Epithelial cell of esophagus (primary cell): ENCODE measurements around the gene KLHL26.

ENCODE experiments used
- DNase-seq: peaks from one replicate; pipeline ENCODE4 v3.0.0; 2010; ENCODE audit warnings: low read depth
- H3K4me3 ChIP-seq: 2 replicates; pipeline ENCODE4 v1.5.1; 2011; ENCODE audit warnings: mild to moderate bottlenecking, low read length, control low read depth
- CTCF ChIP-seq: IDR thresholded peaks from 2 replicates; pipeline ENCODE4 v1.5.1; 2011; ENCODE audit warnings: low read depth, mild to moderate bottlenecking, low read length, control low read depth, inconsistent platforms; ENCODE audit not compliant: insufficient read depth; ENCODE audit errors: missing control alignments

KLHL26 gene

GRCh38 chr19:18603958-18604819, 32.6 kb upstream of the KLHL26 start:
- no peak for TF ChIP-seq CTCF
- no peak for DNase-seq
- H3K4me3 ChIP-seq = no peak overlapping the region

- H3K4me3 ChIP-seq = no peak overlapping the region
- TF ChIP-seq CTCF = no peak
- DNase-seq = no peak
Measured at GRCh38 chr19:18604820-18605159, 32.0 kb upstream of the KLHL26 start.

GRCh38 chr19:18605196-18605545, 31.7 kb upstream of the KLHL26 start:
- DNase-seq = no peak
- no peak for TF ChIP-seq CTCF
- H3K4me3 ChIP-seq = no peak overlapping the region

DNA sequence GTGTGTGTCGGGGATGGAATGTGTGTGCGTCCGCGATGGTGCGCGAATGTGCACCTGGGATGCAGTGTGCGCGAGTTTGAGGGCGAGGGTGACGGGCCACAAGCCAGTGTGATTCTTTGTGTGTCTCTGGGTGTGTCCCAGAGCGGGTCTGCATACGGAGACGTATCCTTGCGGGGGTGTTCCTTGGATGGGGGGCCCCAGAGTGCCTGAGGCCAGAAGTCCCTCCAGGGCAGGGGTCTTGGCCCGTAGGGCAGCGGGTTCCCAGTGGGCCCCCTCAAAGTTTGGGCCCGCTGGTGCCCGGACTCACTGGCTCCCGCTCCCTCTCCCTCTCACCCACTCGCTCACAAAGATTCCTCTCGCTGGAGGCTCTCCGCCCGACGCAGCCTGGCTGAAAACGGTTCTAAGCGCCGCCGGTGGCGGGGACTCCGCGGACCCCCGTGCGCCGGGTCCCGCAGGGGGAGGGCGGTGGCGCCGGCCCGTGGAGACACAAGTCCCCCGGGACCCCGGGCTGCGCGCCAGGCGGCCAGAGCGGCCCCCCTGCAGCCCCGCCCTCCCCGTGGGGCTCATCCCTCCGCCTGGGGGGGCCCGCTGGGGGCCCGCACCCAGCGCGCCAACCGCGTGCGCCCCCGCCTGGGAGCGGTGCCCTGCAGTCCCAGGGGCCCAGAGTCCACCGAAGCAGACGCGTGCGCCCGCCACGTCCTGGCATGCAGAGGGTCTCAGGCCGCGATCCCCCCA, 31.1 kb upstream of the KLHL26 start:
- H3K4me3 ChIP-seq = no peak overlapping the region
- no peak for TF ChIP-seq CTCF
- no peak for DNase-seq

GRCh38 chr19:18606281-18607225, 30.3 kb upstream of the KLHL26 start, which contains the start of gene CRLF1:
TSS of gene CRLF1 (minus strand) at chr19:18606799. CDS start at chr19:18606656, 143 bp downstream.
- peak within 1 kb of the TSS; percentile 20 for H3K4me3 ChIP-seq
- TF ChIP-seq CTCF = no peak
- peak; percentile 16 for DNase-seq

- peak overlapping the region; percentile 15 for H3K4me3 ChIP-seq
- TF ChIP-seq CTCF = no peak
- DNase-seq = peak; percentile 33
Measured at GRCh38 chr19:18607226-18608101, 29.4 kb upstream of the KLHL26 start.
